GM19023 (cell line): Measurements from ENCODE around the gene BCLAF1.

Source experiments
- ATAC-seq: cut with Tn5 transposase; IDR thresholded peaks from one replicate; pipeline ENCODE4 v1.9.1; 2021; ENCODE audit warnings: mild to moderate bottlenecking, moderate library complexity; ENCODE audit not compliant: unreplicated experiment

The BCLAF1 gene

DNA sequence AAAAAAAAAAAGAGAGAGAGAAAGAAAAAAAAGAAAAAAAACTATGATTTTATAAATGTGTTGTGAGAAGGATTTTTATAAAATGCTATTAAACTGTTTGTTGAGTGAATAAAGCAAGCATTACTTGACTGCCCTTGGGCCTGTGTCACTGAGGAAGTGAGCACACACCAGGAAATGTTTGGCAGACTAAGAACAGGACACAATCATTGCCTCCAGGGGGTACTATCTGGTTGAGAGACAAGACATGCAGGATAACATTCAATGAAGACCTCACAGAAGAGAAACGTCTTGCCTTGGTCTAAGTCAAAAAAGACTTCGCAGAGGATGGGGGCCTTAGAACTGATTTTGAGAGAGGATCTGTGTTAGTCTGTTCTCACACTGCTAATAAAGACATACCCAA, 80.2 kb downstream of the BCLAF1 start:
- ATAC-seq = no peak

GRCh38 chr6:136208783-136209182, 80.9 kb downstream of the BCLAF1 start:
- ATAC-seq = no peak
